Glutamatergic neuron (in vitro differentiated cells): ENCODE results near the gene NYNRIN. TPM values are rescaled to one million over a fixed set of nuclear protein-coding genes. Genes with fewer than 3 reads are reported as not detected.

Source experiments
- DNase-seq: peaks from one replicate; pipeline ENCODE4 v3.0.0; 2022
- H3K27ac Mint-ChIP-seq: one replicate; pipeline ENCODE4 v1.8.0; 2020; ENCODE audit warnings: mild to moderate bottlenecking, mixed read lengths, inconsistent platforms; ENCODE audit not compliant: unreplicated experiment
- H3K27me3 Mint-ChIP-seq: one replicate; pipeline ENCODE4 v1.8.0; 2020; ENCODE audit warnings: mild to moderate bottlenecking, moderate library complexity, mixed read lengths, inconsistent platforms; ENCODE audit not compliant: unreplicated experiment
- H3K36me3 Mint-ChIP-seq: one replicate; pipeline ENCODE4 v1.8.0; 2020; ENCODE audit warnings: mild to moderate bottlenecking, mixed read lengths, inconsistent platforms; ENCODE audit not compliant: unreplicated experiment
- H3K4me1 Mint-ChIP-seq: one replicate; pipeline ENCODE4 v1.8.0; 2020; ENCODE audit warnings: mild to moderate bottlenecking, low read depth, mixed read lengths, inconsistent platforms; ENCODE audit not compliant: unreplicated experiment
- H3K4me3 Mint-ChIP-seq: one replicate; pipeline ENCODE4 v1.8.0; 2020; ENCODE audit warnings: mild to moderate bottlenecking, mixed read lengths, inconsistent platforms; ENCODE audit not compliant: unreplicated experiment
- H3K9me3 Mint-ChIP-seq: one replicate; pipeline ENCODE4 v1.8.0; 2020; ENCODE audit warnings: mild to moderate bottlenecking, moderate library complexity, mixed read lengths, inconsistent platforms; ENCODE audit not compliant: unreplicated experiment
- CTCF ChIP-seq: fragments of 200-600 bp; sonication (generic); IDR thresholded peaks from one replicate; pipeline ENCODE4 v1.5.0; 2021; ENCODE audit not compliant: partially characterized antibody, unreplicated experiment
- total RNA-seq: library from RNA; stranded (reverse); fragmentation: NEBNext Ultra II Directional; extraction: Animal tissue kit (Norgen Biotek cat#: 25700); gene quantifications from one replicate; pipeline ENCODE4 v1.2.1, GENCODE V29; 2021; ENCODE audit not compliant: unreplicated experiment

Gene NYNRIN
- total RNA-seq, 1 donor from 2014 or later = 33.5 TPM

GRCh38 chr14:24417832-24418491 is 19.2 kb downstream of the NYNRIN start:
- Mint-ChIP-seq H3K4me1 (no peaks in the 10 kb centered on the region), H3K9me3 (peaks cover 6% of the 10 kb centered on the region)

GRCh38 chr14:24418492-24418873 is 19.7 kb downstream of the NYNRIN start:
- Mint-ChIP-seq H3K36me3 (no peaks in the 10 kb centered on the region), H3K27me3 (peaks cover 6% of the 10 kb centered on the region), H3K4me3 (no peak overlapping the region), H3K4me1 (no peaks in the 10 kb centered on the region), H3K27ac (no peak overlapping the region), H3K9me3 (peaks cover 6% of the 10 kb centered on the region)
- DNase-seq = no peak
- TF ChIP-seq CTCF = no peak

More at GRCh38 chr14:24417832-24418491, 19.2 kb downstream of the NYNRIN start:
- Mint-ChIP-seq H3K4me3 (no peak overlapping the region), H3K27me3 (peaks cover 6% of the 10 kb centered on the region), H3K36me3 (no peaks in the 10 kb centered on the region), H3K27ac (no peak overlapping the region)
- no peak for TF ChIP-seq CTCF
- DNase-seq = no peak

- Mint-ChIP-seq H3K9me3 (no peaks in the 10 kb centered on the region), H3K4me3 (no peak overlapping the region), H3K36me3 (no peaks in the 10 kb centered on the region), H3K27ac (no peak overlapping the region), H3K4me1 (no peaks in the 10 kb centered on the region), H3K27me3 (peaks cover 4% of the 10 kb centered on the region)
- TF ChIP-seq CTCF = no peak
- no peak for DNase-seq
Observed at GRCh38 chr14:24422261-24422660, 23.5 kb downstream of the NYNRIN start.

GRCh38 chr14:24422694-24423601 is 24.1 kb downstream of the NYNRIN start:
- Mint-ChIP-seq H3K27me3 (peaks cover 4% of the 10 kb centered on the region), H3K4me3 (no peak overlapping the region), H3K4me1 (no peaks in the 10 kb centered on the region), H3K9me3 (no peaks in the 10 kb centered on the region), H3K36me3 (no peaks in the 10 kb centered on the region), H3K27ac (no peak overlapping the region)
- no peak for TF ChIP-seq CTCF
- no peak for DNase-seq

GRCh38 chr14:24425704-24426103 is 26.9 kb downstream of the NYNRIN start:
- H3K27ac Mint-ChIP-seq = no peak overlapping the region
- no peak for DNase-seq
- H3K4me1 Mint-ChIP-seq = no peaks in the 10 kb centered on the region
- TF ChIP-seq CTCF = no peak
- no peaks in the 10 kb centered on the region for H3K27me3 Mint-ChIP-seq
- H3K36me3 Mint-ChIP-seq = no peaks in the 10 kb centered on the region
- no peak overlapping the region for H3K4me3 Mint-ChIP-seq
- no peaks in the 10 kb centered on the region for H3K9me3 Mint-ChIP-seq
